Ascending aorta (tissue), 2 donors: ENCODE results near the gene RABGEF1. TPM values are rescaled to one million over a fixed set of nuclear protein-coding genes. Genes with fewer than 3 reads are reported as not detected.
"Not testable (repeated sequence)": the region's sequence is repeated elsewhere in the genome, so short reads cannot be mapped to it uniquely, and the experiment has no call there.

ENCODE experiments used
- DNase-seq, 2 donors: peaks; one replicate each; pipeline ENCODE4 v3.0.0-alpha.2; 2019; ENCODE audit warnings: low spot score in 2 of 2
- H3K27ac ChIP-seq, 2 donors: fragments of 200-600 bp; sonication (generic); one replicate each; pipeline ENCODE4 v1.5.1; 2016 to 2017; ENCODE audit warnings: mild to moderate bottlenecking in 1 of 2
- H3K27me3 ChIP-seq: fragments of 200-600 bp; sonication (generic); one replicate; pipeline ENCODE4 v1.5.1; 2017
- H3K36me3 ChIP-seq, 2 donors: fragments of 200-600 bp; sonication (generic); one replicate each; pipeline ENCODE4 v1.5.1; 2016
- H3K4me1 ChIP-seq, 2 donors: fragments of 200-600 bp; sonication (generic); one replicate each; pipeline ENCODE4 v1.5.1; 2016 to 2017; ENCODE audit warnings: mild to moderate bottlenecking in 1 of 2
- H3K4me3 ChIP-seq, 2 donors: fragments of 200-600 bp; sonication (generic); one replicate each; pipeline ENCODE4 v1.5.1; 2016 to 2017; ENCODE audit warnings: mild to moderate bottlenecking in 1 of 2
- H3K9me3 ChIP-seq, 2 donors: fragments of 200-600 bp; sonication (generic); one replicate each; pipeline ENCODE4 v1.5.1; 2016
- CTCF ChIP-seq, 3 experiments: fragments of 200-600 bp in 2 of 3; fragments of 450-650 bp in 1 of 3; sonication (generic) in 2 of 3; IDR thresholded peaks; one replicate each; pipeline ENCODE4 v1.5.1; 2016 to 2019; ENCODE audit warnings: antibody characterized with exemption in 3 of 3, mild to moderate bottlenecking in 1 of 3, moderate library complexity in 1 of 3
- intact Hi-C: fragments of 100-400 bp; cut with DNase I; formaldehyde crosslinking; loops from one replicate; pipeline ENCODE4 v1.15.1; 2023
- total RNA-seq: library from RNA; depleted of rRNA; stranded (reverse); fragments of >200 nt; gene quantifications from one replicate; pipeline ENCODE4 v1.1.0, GENCODE V29; 2016

The RABGEF1 gene
- total RNA-seq, 1 donor from 2014 or later, result 31.6 TPM

- no peak overlapping the region for H3K27ac ChIP-seq
- DNase-seq, result no peak
Measured at GRCh38 chr7:66826649-66827048, 86.1 kb downstream of the RABGEF1 start.

GRCh38 chr7:66830976-66831375 is 90.4 kb downstream of the RABGEF1 start:
- H3K9me3 ChIP-seq, intact Hi-C loops, DNase-seq, H3K4me3 ChIP-seq, H3K36me3 ChIP-seq, H3K27ac ChIP-seq, H3K4me1 ChIP-seq, H3K27me3 ChIP-seq: not testable (repeated sequence)

More at GRCh38 chr7:66826649-66827048, 86.1 kb downstream of the RABGEF1 start:
- no peak overlapping the region for H3K4me3 ChIP-seq
- intact Hi-C loops, result no loop called here
- no peaks in the 10 kb centered on the region for H3K36me3 ChIP-seq
- no peaks in the 10 kb centered on the region for H3K4me1 ChIP-seq
- H3K27me3 ChIP-seq, result no peaks in the 10 kb centered on the region
- no peak for TF ChIP-seq CTCF (IDR thresholded peaks at IDR 0.05)
- H3K9me3 ChIP-seq, result no peaks in the 10 kb centered on the region

DNA sequence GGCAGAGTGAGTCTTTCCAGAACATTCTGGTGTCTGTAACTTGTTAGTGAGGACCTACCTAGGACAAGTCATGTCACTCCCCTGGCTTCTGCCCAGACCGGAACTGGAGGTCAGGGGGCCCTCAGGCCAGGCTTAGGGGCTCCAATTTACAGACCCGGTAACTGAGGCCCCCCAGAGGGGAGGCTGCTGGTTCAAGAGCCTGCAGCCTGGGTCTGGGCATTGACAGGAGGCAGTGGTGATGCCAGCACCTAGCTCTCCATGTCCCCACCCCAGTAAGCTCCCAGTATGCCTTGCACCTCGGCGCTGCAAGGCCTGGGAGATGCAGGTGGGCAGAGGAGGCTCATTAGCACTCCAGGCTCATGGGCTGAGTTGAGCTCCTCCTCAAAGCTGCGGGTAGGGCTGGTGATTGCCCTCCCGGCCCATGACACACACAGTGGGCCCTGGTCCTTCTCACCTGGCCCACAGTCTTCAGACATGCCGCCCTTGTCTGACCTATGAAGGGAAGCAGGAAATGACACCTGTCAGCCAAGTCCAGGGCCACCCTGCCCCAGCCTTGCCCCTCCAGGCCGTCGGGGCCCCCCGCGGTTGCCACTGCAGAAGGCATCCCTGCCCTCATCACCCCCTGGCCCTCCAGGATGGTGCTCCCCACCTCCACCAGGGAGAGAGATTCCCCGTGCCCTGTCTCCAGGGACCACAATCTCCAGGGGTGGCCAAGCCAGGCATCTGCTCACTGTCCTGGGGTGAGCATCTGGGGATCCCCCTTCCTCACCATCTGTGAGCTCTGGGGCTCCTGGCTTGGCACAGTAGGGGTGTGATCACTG is 92.2 kb downstream of the RABGEF1 start:
- Histone ChIP-seq H3K4me3 (no peak overlapping the region), H3K4me1 (no peaks in the 10 kb centered on the region), H3K27ac (no peak overlapping the region), H3K9me3 (no peaks in the 10 kb centered on the region), H3K27me3 (no peaks in the 10 kb centered on the region), H3K36me3 (no peaks in the 10 kb centered on the region)
- no peak for DNase-seq
- intact Hi-C loops, result no loop called here
- TF ChIP-seq CTCF (IDR thresholded peaks at IDR 0.05), result no peak

DNA sequence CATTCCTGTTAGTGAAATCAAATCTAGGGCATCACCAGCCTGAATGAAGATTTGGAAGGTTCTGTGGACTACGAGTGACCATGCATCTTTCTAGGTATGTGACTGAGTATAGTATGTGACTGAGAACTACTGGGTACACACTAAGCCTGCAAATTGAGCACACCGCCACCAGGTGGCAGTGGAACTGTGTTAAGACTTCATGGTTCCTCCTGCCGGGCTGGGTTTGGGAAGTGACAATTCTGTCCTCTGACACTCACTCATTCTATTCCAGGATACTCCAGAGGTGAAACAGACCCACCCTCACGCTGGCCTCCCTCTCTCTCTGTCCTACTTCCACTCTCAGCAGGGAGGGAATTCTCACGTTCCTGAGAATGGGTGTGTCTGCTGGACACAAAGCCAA is 96.5 kb downstream of the RABGEF1 start:
- Histone ChIP-seq H3K36me3 (no peaks in the 10 kb centered on the region), H3K27me3 (no peaks in the 10 kb centered on the region), H3K4me1 (no peaks in the 10 kb centered on the region), H3K9me3 (no peaks in the 10 kb centered on the region), H3K4me3 (no peak overlapping the region), H3K27ac (no peak overlapping the region)
- intact Hi-C loops, result no loop called here
- DNase-seq, result no peak
- TF ChIP-seq CTCF (IDR thresholded peaks at IDR 0.05), result no peak

DNA sequence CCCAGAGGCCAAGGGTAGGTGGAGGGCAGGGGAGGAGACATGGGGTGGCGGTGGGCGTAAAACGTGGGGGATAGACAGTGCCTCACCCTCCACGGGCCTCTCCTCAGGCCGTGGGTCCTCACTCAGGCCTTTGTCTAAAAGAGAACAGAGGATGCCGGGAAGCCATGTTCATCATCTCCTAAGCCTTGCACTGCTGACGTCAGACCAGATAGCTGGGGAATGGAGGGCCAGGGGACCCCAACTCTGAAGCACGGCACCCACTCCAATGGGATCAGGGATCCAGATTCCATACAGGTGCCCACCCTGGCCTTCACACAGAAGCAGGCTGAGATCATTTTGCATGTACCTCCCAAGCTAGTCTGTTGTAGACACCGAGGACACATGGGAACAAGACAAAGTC is 97.1 kb downstream of the RABGEF1 start:
- Histone ChIP-seq H3K4me3 (no peak overlapping the region), H3K27me3 (no peaks in the 10 kb centered on the region), H3K4me1 (no peaks in the 10 kb centered on the region), H3K9me3 (no peaks in the 10 kb centered on the region), H3K27ac (no peak overlapping the region), H3K36me3 (no peaks in the 10 kb centered on the region)
- intact Hi-C loops, result no loop called here
- DNase-seq, result no peak
- no peak for TF ChIP-seq CTCF (IDR thresholded peaks at IDR 0.05)

DNA sequence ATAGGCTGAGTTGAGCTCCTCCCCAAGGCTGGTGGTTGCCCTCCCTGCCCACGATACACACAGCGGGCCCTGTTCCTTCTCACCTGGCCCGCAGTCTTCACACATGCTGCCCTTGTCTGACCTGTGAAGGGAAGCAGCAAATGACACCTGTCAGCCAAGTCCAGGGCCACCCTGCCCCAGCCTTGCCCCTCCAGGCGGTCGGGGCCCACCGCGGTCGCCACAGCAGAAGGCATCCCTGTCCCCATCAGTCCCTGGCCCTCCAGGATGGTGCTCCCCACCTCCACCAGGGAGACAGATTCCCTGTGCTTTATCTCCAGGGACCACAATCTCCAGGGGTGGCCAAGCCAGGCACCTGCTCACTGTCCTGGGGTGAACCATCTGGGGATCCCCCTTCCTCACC is 99.3 kb downstream of the RABGEF1 start:
- DNase-seq, result no peak
- H3K27ac ChIP-seq, result no peak overlapping the region
- no peaks in the 10 kb centered on the region for H3K36me3 ChIP-seq
- intact Hi-C loops, result loop anchor here (10.0 kb wide), 2 partner anchors 185 to 465 kb away; no protein-coding TSS in a partner anchor
- H3K4me3 ChIP-seq, result no peak overlapping the region
- TF ChIP-seq CTCF (IDR thresholded peaks at IDR 0.05), result no peak
- H3K27me3 ChIP-seq, result no peaks in the 10 kb centered on the region
- H3K9me3 ChIP-seq, result no peaks in the 10 kb centered on the region
- H3K4me1 ChIP-seq, result peaks cover 0 to 3% of the 10 kb centered on the region in 2 donors
